Naive B cell (primary cell): ENCODE data around the gene OGDHL. TPM values are rescaled to one million over a fixed set of nuclear protein-coding genes. Genes with fewer than 3 reads are reported as not detected.

ENCODE experiments used
- ATAC-seq, 2 donors: fragments of 150-1000 bp; cut with Tn5 transposase; 2 replicates each; pipeline ENCODE4 v1.10.0; 2021; ENCODE audit warnings: low read depth in 2 of 2, mild to moderate bottlenecking in 2 of 2, moderate library complexity in 2 of 2
- DNase-seq: peaks from one replicate; pipeline ENCODE4 v3.0.0; 2022
- H3K27ac Mint-ChIP-seq, 6 donors: one replicate each; pipeline ENCODE4 v1.8.0; 2020 to 2022; ENCODE audit warnings: mild to moderate bottlenecking in 6 of 6, mixed read lengths in 6 of 6, moderate library complexity in 5 of 6, inconsistent platforms in 2 of 6
- H3K27me3 Mint-ChIP-seq, 3 donors: one replicate each; pipeline ENCODE4 v1.8.0; 2021 to 2022; ENCODE audit warnings: mixed read lengths in 3 of 3, mild to moderate bottlenecking in 1 of 3
- H3K36me3 Mint-ChIP-seq, 2 donors: one replicate each; pipeline ENCODE4 v1.8.0; 2020 to 2022; ENCODE audit warnings: mixed read lengths in 2 of 2, inconsistent platforms in 1 of 2, mild to moderate bottlenecking in 1 of 2
- H3K4me1 Mint-ChIP-seq, 3 donors: one replicate each; pipeline ENCODE4 v1.8.0; 2020 to 2022; ENCODE audit warnings: mixed read lengths in 3 of 3, inconsistent platforms in 1 of 3, mild to moderate bottlenecking in 1 of 3, moderate library complexity in 1 of 3
- H3K4me3 Mint-ChIP-seq, 8 donors: one replicate each; pipeline ENCODE4 v1.8.0; 2020 to 2022; ENCODE audit warnings: mild to moderate bottlenecking in 8 of 8, mixed read lengths in 8 of 8, moderate library complexity in 8 of 8, inconsistent platforms in 2 of 8
- H3K9me3 Mint-ChIP-seq, 7 donors: one replicate each; pipeline ENCODE4 v1.8.0; 2020 to 2022; ENCODE audit warnings: mixed read lengths in 7 of 7, mild to moderate bottlenecking in 5 of 7, inconsistent platforms in 2 of 7, moderate library complexity in 1 of 7
- polyA plus RNA-seq, 6 donors: library from polyadenylated mRNA; unstranded; fragments of 300-500 nt; fragmentation: Illumina TruSeq; gene quantifications; one replicate each; pipeline ENCODE4 v1.2.3, GENCODE V29; 2021; ENCODE audit warnings: low read depth in 6 of 6

The OGDHL gene
- polyA plus RNA-seq, 6 donors from 2014 or later, result not detected

- H3K27ac Mint-ChIP-seq, result no peak overlapping the region
Observed at GRCh38 chr10:49689882-49690510, 72.1 kb downstream of the OGDHL start.

GRCh38 chr10:49688920-49689319 lies 73.2 kb downstream of the OGDHL start:
- Mint-ChIP-seq H3K27ac (no peak overlapping the region), H3K9me3 (peaks cover 10 to 46% (median 27%) of the 10 kb centered on the region in 7 donors), H3K27me3 (peaks cover 50 to 68% (median 54%) of the 10 kb centered on the region in 3 donors), H3K4me1 (no peaks in the 10 kb centered on the region), H3K36me3 (peaks cover 0 to 22% of the 10 kb centered on the region in 2 donors), H3K4me3 (no peak overlapping the region)
- no peak for DNase-seq
- ATAC-seq, result no peak

More at GRCh38 chr10:49689882-49690510, 72.1 kb downstream of the OGDHL start:
- ATAC-seq (no peak), DNase-seq (no peak)
- no peaks in the 10 kb centered on the region for H3K4me1 Mint-ChIP-seq
- H3K9me3 Mint-ChIP-seq, result peaks cover 11 to 37% (median 23%) of the 10 kb centered on the region in 7 donors
- H3K36me3 Mint-ChIP-seq, result peaks cover 0 to 22% of the 10 kb centered on the region in 2 donors
- peaks cover 52 to 65% (median 54%) of the 10 kb centered on the region in 3 donors for H3K27me3 Mint-ChIP-seq
- H3K4me3 Mint-ChIP-seq, result no peak overlapping the region

- ATAC-seq, result no peak
- Mint-ChIP-seq H3K27ac (peak overlapping the region in 1 of 6 donors; percentile 4), H3K36me3 (peaks cover 0 to 22% of the 10 kb centered on the region in 2 donors), H3K9me3 (peaks cover 9 to 41% (median 23%) of the 10 kb centered on the region in 7 donors), H3K4me1 (no peaks in the 10 kb centered on the region), H3K4me3 (no peak overlapping the region), H3K27me3 (peaks cover 47 to 62% (median 54%) of the 10 kb centered on the region in 3 donors)
- DNase-seq, result no peak
Observed at GRCh38 chr10:49688261-49688846, 73.8 kb downstream of the OGDHL start.

GRCh38 chr10:49686651-49687050 lies 75.5 kb downstream of the OGDHL start:
- no peaks in the 10 kb centered on the region for H3K4me1 Mint-ChIP-seq
- H3K9me3 Mint-ChIP-seq, result peaks cover 8 to 49% (median 27%) of the 10 kb centered on the region in 7 donors
- H3K27me3 Mint-ChIP-seq, result peaks cover 41 to 58% (median 43%) of the 10 kb centered on the region in 3 donors
- no peak overlapping the region for H3K4me3 Mint-ChIP-seq
- peaks cover 0 to 22% of the 10 kb centered on the region in 2 donors for H3K36me3 Mint-ChIP-seq
- no peak for DNase-seq
- no peak for ATAC-seq
- no peak overlapping the region for H3K27ac Mint-ChIP-seq

Other genes with a start within 250 kb of the OGDHL start
- gene ERCC6, start 223.2 kb downstream of the OGDHL start, polyA plus RNA-seq, result 10 to 100 TPM in 4 of 6 donors, 1 to 10 TPM in 2; 8.6 to 19.0 (median 12.8) TPM
- not detected for gene SLC18A3, start 152.0 kb downstream of the OGDHL start, polyA plus RNA-seq
- not detected for gene CHAT, start 148.3 kb downstream of the OGDHL start, polyA plus RNA-seq
- not detected for gene C10orf53, start 82.7 kb downstream of the OGDHL start, polyA plus RNA-seq
- 10 to 100 TPM in 3 of 6 donors, 1 to 10 TPM in 3; 4.3 to 18.9 (median 10.8) TPM for gene PARG, start 179.7 kb upstream of the OGDHL start, polyA plus RNA-seq
- gene TIMM23B, start 179.7 kb upstream of the OGDHL start, polyA plus RNA-seq, result 10 to 100 TPM in 5 of 6 donors, 1 to 10 TPM in 1; 10.0 to 35.4 (median 15.1) TPM
- 1 to 10 TPM in 3 of 6 donors, under 1 TPM in 3; 0.36 to 3.3 (median 1.2) TPM for gene AGAP6, start 226.1 kb upstream of the OGDHL start, polyA plus RNA-seq